Muscle layer of colon (tissue), 2 donors: Measurements from ENCODE around the gene OGFR.
A peak's percentile ranks its signal among the peaks of the same experiment; 100 is the strongest.

Source experiments
- H3K27ac ChIP-seq: one replicate; pipeline ENCODE4 v1.7.0; 2013; ENCODE audit warnings: low read depth, mild to moderate bottlenecking, low read length, moderate library complexity
- H3K27me3 ChIP-seq, 2 donors: one replicate each; pipeline ENCODE4 v1.7.0; 2013; ENCODE audit warnings: low read length in 2 of 2, mild to moderate bottlenecking in 2 of 2; ENCODE audit not compliant: insufficient read depth in 2 of 2, control insufficient read depth in 1 of 2
- H3K36me3 ChIP-seq: one replicate; pipeline ENCODE4 v1.7.0; 2013; ENCODE audit warnings: mild to moderate bottlenecking, low read length; ENCODE audit not compliant: insufficient read depth
- H3K4me1 ChIP-seq: one replicate; pipeline ENCODE4 v1.7.0; 2013; ENCODE audit warnings: mild to moderate bottlenecking, low read length; ENCODE audit not compliant: insufficient read depth
- H3K4me3 ChIP-seq, 2 donors: one replicate each; pipeline ENCODE4 v1.7.0; 2013; ENCODE audit warnings: low read length in 2 of 2, low read depth in 1 of 2, mild to moderate bottlenecking in 1 of 2, moderate library complexity in 1 of 2
- H3K9ac ChIP-seq: one replicate; pipeline ENCODE4 v1.7.0; 2013; ENCODE audit warnings: low read length
- H3K9me3 ChIP-seq: one replicate; pipeline ENCODE4 v1.7.0; 2013; ENCODE audit warnings: mild to moderate bottlenecking, low read length
- donor health status: abdominal sarcoma.
- donor health status: Adenocarcinoma of cecum.

Gene OGFR

DNA sequence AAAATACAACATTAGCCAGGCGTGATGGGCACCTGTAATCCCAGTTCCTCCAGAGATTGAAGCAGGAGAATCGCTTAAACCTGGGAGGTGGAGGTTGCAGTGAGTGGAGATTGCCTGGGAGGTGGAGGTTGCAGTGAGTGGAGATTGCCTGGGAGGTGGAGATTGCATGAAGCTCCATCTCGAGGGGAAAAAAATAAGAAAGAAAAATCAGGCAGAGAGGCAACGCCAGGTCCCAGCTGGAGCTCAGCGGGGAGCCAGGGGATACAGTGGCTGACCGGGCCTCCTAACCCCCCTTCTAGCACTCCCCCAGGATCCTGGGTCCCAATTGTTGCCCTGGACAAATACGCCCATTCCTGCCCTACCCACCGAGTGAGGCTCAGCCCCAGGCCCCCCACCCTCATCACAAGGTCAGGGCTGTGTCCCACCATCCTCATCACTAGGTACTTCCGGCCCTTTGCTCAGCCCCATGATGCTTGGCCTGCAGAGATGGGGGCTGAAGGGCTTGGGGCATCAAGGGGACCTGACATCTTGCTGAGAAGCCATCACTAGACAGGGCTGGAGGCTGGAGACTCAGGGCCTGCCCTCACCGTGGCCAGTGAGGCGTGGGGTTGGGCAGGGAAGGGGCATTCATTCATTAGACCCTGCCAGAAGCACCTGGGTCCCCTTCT, 1.9 kb downstream of the OGFR start:
- Histone ChIP-seq H3K9me3 (no peaks in the 10 kb centered on the region), H3K27ac (peak overlapping the region; percentile 83), H3K4me1 (peaks cover 48% of the 10 kb centered on the region), H3K27me3 (no peaks in the 10 kb centered on the region), H3K4me3 (peak overlapping the region in 1 of 2 donors; percentile 67), H3K9ac (peak overlapping the region; percentile 23), H3K36me3 (peaks cover 37% of the 10 kb centered on the region)

DNA sequence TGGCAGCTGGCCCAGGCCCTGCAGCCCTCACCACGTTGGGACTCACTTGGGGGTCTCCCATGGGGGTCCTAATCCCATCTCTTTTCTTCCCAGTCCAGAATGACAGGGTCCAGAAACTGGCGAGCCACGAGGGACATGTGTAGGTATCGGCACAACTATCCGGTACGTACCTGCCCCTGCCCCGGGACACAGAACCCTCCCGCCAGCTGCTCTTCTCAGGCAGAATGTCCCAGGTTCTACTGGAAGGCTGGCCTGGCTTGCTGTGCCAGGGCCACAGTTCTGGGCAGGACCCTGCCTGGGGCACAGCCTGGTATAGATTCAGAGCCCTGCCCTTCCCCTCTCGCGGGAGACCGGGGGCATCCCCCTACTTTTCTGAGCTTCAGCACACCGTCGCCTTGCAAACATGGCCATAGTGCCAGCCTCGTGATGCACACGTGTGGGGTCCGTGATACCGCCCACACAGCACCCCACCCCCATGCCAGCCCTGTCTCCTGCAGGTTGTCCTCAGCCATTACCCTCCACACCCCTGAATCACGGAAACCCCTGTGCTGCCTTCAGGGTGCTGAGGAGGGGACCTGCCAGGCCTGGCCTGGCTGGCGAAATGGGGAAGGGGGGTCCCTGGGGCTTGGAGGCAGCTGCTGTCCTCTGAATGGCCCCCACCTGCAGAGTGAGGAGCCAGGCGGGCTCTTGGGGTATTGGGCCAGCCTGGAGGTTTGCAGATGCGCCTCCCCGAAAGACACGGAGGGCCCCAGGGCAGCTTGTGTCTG, 3.0 kb downstream of the OGFR start:
- no peak overlapping the region for H3K27ac ChIP-seq
- peaks cover 42% of the 10 kb centered on the region for H3K36me3 ChIP-seq
- peaks cover 37% of the 10 kb centered on the region for H3K4me1 ChIP-seq
- no peaks in the 10 kb centered on the region for H3K9me3 ChIP-seq
- no peaks in the 10 kb centered on the region for H3K27me3 ChIP-seq
- no peak overlapping the region for H3K9ac ChIP-seq
- no peak overlapping the region for H3K4me3 ChIP-seq

DNA sequence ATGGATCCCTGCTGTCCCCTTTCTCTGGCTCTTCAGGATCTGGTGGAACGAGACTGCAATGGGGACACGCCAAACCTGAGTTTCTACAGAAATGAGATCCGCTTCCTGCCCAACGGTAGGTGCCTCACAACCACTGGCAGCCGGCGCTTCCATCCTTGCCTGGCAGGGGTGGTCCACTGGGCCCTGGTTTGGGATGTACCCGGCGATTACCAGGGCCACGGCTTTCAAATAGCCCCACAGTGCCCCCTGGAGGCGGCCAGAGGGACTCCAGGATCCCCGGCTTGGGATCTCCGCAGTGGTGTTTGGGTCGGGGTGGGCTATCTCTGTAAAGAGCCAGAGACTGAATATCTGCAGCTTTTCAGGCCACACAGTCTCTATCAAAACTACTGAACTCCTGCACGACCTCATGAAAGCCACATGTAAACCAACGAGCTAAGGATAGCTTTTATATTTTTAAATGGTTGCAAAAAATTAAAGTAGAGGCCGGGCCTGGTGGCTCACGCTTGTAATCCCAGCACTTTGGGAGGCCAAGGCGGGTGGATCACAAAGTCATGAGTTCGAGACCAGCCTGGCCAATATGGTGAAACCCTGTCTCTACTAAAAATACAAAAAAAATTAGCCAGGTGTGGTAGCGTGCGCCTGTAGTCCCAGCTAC, 3.7 kb downstream of the OGFR start:
- H3K9ac ChIP-seq, result no peak overlapping the region
- H3K9me3 ChIP-seq, result no peaks in the 10 kb centered on the region
- peaks cover 29% of the 10 kb centered on the region for H3K4me1 ChIP-seq
- H3K4me3 ChIP-seq, result no peak overlapping the region
- H3K27ac ChIP-seq, result no peak overlapping the region
- no peaks in the 10 kb centered on the region for H3K27me3 ChIP-seq
- peaks cover 42% of the 10 kb centered on the region for H3K36me3 ChIP-seq

DNA sequence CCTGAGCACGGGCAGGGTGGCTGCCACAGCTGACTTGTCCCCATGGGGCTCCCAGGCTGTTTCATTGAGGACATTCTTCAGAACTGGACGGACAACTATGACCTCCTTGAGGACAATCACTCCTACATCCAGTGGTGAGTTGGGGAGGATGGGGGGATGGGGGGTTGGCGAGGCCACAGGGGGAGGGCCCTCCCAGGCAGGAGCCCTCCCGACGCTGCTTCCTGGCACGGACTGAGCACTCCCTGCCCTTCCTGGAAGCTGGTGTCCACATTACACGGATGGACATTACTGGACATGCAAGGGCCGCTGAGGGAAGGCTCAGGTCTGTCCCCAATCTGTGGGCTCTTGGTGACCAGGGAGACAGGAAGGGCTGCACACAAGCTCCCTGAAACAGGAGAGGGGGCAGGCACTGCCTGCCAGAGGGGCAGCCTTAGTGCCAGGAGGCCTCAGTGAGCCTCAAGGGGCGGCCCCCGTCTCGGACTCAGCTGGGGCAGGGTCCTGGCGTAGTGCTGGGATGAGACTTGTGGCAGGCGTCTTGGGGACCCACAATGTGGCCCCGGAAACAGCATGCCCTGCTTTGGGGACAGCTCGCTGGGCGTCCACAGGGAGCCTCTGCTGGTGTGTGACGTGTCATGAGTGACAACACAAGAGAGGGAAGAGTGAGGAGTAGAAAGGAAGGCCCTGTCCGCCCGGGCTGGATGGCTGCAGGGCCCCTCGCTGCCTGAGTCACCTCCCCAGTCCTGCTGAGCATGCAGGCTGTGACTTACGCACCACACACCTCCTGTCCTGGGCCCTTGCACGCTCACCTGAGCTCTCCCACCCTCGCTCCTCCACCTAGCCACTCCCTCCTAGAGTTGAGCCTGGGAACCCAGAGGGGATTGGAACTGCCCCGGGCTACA, 5.1 kb downstream of the OGFR start:
- Histone ChIP-seq H3K4me1 (peaks cover 28% of the 10 kb centered on the region), H3K9ac (no peak overlapping the region), H3K36me3 (peaks cover 42% of the 10 kb centered on the region), H3K9me3 (no peaks in the 10 kb centered on the region), H3K4me3 (no peak overlapping the region), H3K27me3 (peaks cover 0 to 6% of the 10 kb centered on the region in 2 donors), H3K27ac (no peak overlapping the region)

DNA sequence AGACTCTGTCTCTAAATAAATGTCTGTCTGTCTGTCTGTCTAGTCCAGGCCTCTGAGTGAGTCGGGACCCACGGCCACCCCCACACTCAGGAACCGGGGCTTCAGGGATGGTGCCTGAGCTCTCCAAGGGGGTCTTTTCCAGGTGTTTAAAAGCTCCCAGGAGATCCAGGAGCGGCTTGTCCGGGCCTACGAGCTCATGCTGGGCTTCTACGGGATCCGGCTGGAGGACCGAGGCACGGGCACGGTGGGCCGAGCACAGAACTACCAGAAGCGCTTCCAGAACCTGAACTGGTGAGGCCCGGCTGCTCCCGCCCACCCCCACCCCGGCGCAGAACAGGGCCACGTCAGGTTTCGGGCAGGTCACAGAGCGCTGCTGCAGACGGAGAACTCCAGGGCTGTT, 6.7 kb downstream of the OGFR start:
- Histone ChIP-seq H3K27ac (no peak overlapping the region), H3K4me1 (peaks cover 24% of the 10 kb centered on the region), H3K4me3 (no peak overlapping the region), H3K9me3 (no peaks in the 10 kb centered on the region), H3K27me3 (peaks cover 13 to 22% of the 10 kb centered on the region in 2 donors), H3K9ac (no peak overlapping the region), H3K36me3 (peaks cover 42% of the 10 kb centered on the region)

DNA sequence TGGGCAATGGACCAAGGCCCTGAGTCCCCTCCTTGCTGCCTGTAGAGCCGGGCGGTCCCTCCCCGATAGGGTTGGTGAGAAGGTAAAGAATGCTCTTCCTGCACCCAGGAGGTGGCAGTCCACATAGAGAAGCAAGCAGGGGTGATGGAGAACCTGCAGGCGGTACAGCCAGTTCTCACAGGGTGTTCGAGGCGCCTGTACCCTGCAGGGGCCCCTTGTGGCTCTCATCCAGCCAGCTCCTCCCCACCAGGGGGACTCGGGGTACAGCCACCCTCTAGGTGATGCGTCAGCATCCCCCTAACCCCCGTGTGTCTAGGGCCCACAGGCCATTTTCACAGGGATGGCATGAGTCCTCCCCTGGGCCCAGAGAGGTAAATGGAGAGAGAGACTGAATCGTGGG, 7.1 kb downstream of the OGFR start:
- Histone ChIP-seq H3K27me3 (peaks cover 13 to 26% of the 10 kb centered on the region in 2 donors), H3K4me1 (peaks cover 20% of the 10 kb centered on the region), H3K4me3 (no peak overlapping the region), H3K36me3 (peaks cover 42% of the 10 kb centered on the region), H3K9me3 (no peaks in the 10 kb centered on the region), H3K9ac (no peak overlapping the region), H3K27ac (no peak overlapping the region)

DNA sequence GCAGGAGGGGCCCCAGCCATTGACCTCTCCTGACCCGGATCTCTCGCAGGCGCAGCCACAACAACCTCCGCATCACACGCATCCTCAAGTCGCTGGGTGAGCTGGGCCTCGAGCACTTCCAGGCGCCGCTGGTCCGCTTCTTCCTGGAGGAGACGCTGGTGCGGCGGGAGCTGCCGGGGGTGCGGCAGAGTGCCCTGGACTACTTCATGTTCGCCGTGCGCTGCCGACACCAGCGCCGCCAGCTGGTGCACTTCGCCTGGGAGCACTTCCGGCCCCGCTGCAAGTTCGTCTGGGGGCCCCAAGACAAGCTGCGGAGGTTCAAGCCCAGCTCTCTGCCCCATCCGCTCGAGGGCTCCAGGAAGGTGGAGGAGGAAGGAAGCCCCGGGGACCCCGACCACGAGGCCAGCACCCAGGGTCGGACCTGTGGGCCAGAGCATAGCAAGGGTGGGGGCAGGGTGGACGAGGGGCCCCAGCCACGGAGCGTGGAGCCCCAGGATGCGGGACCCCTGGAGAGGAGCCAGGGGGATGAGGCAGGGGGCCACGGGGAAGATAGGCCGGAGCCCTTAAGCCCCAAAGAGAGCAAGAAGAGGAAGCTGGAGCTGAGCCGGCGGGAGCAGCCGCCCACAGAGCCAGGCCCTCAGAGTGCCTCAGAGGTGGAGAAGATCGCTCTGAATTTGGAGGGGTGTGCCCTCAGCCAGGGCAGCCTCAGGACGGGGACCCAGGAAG, 7.7 kb downstream of the OGFR start:
- Histone ChIP-seq H3K27me3 (peaks cover 13 to 30% of the 10 kb centered on the region in 2 donors), H3K9ac (no peak overlapping the region), H3K4me1 (peaks cover 14% of the 10 kb centered on the region), H3K4me3 (no peak overlapping the region), H3K36me3 (peaks cover 41% of the 10 kb centered on the region), H3K27ac (no peak overlapping the region), H3K9me3 (no peaks in the 10 kb centered on the region)

DNA sequence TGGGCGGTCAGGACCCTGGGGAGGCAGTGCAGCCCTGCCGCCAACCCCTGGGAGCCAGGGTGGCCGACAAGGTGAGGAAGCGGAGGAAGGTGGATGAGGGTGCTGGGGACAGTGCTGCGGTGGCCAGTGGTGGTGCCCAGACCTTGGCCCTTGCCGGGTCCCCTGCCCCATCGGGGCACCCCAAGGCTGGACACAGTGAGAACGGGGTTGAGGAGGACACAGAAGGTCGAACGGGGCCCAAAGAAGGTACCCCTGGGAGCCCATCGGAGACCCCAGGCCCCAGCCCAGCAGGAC, 8.2 kb downstream of the OGFR start:
- H3K9ac ChIP-seq, result no peak overlapping the region
- H3K4me3 ChIP-seq, result no peak overlapping the region
- H3K9me3 ChIP-seq, result no peaks in the 10 kb centered on the region
- peaks cover 9% of the 10 kb centered on the region for H3K4me1 ChIP-seq
- peaks cover 18 to 35% of the 10 kb centered on the region in 2 donors for H3K27me3 ChIP-seq
- peaks cover 36% of the 10 kb centered on the region for H3K36me3 ChIP-seq
- no peak overlapping the region for H3K27ac ChIP-seq

DNA sequence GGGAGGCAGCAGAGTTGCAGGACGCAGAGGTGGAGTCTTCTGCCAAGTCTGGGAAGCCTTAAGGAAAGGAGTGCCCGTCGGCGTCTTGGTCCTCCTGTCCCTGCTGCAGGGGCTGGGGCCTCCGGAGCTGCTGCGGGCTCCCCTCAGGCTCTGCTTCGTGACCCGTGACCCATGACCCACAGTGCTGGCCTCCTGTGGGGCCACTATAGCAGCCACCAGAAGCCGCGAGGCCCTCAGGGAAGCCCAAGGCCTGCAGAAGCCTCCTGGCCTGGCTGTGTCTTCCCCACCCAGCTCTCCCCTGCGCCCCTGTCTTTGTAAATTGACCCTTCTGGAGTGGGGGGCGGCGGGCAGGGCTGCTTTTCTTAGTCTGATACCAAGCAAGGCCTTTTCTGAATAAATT, 9.0 kb downstream of the OGFR start:
- Histone ChIP-seq H3K9ac (no peak overlapping the region), H3K9me3 (no peaks in the 10 kb centered on the region), H3K27me3 (peaks cover 19 to 42% of the 10 kb centered on the region in 2 donors), H3K36me3 (peaks cover 29% of the 10 kb centered on the region), H3K4me1 (peaks cover 8% of the 10 kb centered on the region), H3K27ac (no peak overlapping the region), H3K4me3 (no peak overlapping the region)

DNA sequence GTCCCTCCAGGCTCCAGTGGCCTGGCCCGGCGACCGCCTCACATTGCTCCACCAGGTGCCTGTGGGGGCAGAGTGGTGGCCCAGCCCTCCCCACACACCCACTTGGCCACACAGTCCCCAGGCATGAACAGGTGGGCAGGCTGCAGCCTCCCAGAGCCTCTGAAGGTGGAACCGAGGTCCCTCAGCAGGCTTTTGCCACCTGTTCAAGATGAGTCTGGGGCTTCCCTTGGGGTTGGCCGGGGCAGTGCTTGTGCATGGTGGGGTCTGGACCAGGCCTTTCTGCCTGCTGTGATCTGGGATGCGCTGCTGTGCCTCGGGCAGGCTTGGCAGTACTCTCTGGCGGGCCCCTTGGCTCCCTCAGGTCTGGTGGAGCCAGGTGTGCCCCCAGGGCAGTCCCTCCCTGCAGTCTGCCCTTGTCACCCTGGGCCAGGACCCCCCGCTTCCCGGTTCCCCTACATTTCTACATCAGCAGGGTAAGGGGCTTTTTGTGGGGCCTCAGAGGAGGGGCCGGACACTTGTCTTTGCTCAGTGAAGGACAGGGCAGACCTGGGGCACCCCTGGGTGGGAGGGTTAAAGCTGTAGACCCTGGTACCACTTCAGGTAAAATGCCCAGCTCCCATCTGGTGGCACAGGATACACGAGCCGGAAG, 9.5 kb downstream of the OGFR start:
- Histone ChIP-seq H3K9me3 (no peaks in the 10 kb centered on the region), H3K4me1 (peaks cover 12% of the 10 kb centered on the region), H3K27me3 (peaks cover 19 to 48% of the 10 kb centered on the region in 2 donors), H3K9ac (no peak overlapping the region), H3K4me3 (no peak overlapping the region), H3K36me3 (peaks cover 24% of the 10 kb centered on the region), H3K27ac (no peak overlapping the region)
